Mesenteric fat pad (tissue), 1 donor: Measurements from ENCODE around the gene APEH. TPM values are rescaled to one million over a fixed set of nuclear protein-coding genes. Genes with fewer than 3 reads are reported as not detected.

Experiments used
- DNase-seq: peaks from one replicate; pipeline ENCODE4 v3.0.0-alpha.2; 2020; ENCODE audit warnings: low spot score
- total RNA-seq: library from RNA; stranded (reverse); fragmentation: NEBNext Ultra II Directional; extraction: Animal tissue kit (Norgen Biotek cat#: 25700); gene quantifications from one replicate; pipeline ENCODE4 v1.2.1, GENCODE V29; 2021
- donor health status: DM: yes; HTN: yes; CAD: no.

APEH gene
- total RNA-seq, 1 donor from 2014 or later: 51.1 TPM

DNA sequence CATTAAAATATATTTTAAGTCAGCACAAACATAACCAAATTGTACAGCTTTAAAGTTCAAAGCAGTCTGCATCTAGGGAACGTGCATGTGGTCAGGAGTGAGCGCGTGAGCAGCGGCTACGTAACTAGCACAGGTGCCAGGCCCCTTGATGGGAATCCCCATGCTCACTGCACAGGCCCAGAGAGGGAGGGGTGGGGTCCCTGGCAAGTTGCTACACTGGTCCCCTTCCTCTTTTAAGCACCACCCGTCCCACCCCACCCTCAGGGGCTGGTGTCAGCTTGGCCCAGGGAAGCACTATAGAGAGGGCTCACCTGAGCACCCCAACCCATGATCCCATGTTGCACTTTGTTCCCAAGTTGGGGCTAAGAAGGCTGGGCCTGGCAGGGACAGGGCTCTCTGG is 50.4 kb downstream of the APEH start:
- no peak for DNase-seq

DNA sequence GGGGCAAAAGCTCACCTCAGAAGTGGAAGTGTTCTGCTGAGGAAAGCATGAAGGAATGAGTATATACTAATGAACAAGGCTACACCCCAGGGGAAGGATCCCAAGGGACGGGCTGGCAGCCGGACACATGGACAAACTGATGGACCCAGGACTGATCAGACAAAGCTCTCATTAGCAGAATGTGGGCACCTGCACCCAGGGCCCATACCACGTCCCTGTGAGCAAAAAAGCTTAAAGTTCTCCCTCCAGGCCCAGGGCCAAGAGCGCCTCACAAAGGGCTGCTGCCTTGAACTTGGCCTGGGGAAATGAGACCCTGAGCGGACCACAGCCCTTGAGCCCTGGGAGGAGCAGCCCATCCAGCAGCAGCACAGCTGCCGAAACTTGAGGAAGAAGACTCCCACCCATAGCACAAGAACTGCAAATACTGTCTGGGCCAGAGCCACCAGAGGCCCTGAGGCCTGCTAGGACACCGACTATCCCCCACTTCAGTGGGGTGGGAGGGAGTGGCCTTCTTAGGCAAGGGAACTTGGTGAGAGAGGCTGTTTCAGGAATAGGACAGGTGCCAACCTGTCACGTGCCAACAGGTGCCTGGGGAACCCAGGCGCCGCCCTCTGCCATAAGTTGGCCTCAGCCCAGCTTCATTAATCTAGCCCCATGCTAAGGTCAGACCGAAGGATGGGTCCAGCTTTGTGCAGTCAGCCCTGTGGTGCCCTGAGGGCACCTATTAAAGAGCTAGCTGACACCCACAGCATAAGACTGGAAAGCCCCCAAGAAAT is 51.9 kb downstream of the APEH start:
- DNase-seq: no peak

DNA sequence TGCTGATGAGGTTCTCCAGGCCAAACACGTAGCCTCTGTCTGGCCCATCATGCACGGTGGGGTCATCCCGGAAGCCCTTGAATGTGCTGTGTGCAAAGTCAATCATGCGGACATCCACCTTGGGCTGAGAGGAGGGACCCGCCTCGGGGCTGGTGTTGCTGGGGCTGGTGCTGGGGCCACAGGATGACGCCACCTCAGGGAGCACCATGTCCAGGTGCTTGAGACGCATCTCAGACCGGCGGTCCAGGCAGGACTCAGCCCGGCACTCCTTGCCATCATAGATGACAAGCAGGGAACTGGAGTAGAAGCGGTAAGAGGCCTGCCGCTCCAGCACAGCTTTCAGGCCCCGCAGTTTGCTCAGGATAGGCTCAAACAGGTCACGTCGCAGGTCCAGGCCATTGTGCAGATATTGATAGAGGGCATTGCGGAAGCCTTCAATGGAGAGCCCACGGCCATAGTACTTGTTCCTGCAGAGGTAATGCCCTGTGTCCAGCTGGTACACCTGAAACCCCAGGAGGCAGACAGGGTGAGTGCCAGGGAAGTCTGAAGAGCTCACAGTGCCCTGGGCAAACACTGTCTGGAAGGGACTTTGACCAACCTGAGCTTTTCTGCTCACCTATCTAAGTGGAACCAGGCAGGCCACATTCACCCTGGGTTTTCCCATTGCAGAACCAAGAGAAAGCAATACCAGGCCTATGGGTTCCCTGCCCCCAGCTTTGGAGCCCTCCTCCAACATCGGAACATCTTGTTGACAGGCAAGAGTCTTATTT is 53.2 kb downstream of the APEH start:
- no peak for DNase-seq

DNA sequence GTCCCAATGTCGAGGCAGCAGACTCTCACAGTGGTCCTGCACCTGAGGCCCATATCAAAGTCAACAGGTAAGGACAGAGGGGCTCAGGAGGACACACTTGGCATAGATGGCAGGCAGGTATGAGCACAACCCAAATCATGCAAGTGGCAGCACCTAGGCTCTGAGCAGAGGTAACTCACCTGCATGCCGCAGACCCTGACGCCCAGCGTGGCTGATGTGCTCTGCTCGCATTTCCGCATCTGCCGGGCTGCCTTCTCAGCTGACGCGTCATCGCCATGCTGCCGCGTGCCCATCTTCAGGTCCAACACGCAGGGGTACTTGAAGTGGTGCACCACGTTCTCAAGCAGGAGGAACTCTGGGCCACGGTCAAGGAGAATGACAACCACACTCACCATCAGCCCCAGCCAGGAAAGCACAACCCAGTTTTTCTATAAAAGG is 53.8 kb downstream of the APEH start:
- DNase-seq: no peak

DNA sequence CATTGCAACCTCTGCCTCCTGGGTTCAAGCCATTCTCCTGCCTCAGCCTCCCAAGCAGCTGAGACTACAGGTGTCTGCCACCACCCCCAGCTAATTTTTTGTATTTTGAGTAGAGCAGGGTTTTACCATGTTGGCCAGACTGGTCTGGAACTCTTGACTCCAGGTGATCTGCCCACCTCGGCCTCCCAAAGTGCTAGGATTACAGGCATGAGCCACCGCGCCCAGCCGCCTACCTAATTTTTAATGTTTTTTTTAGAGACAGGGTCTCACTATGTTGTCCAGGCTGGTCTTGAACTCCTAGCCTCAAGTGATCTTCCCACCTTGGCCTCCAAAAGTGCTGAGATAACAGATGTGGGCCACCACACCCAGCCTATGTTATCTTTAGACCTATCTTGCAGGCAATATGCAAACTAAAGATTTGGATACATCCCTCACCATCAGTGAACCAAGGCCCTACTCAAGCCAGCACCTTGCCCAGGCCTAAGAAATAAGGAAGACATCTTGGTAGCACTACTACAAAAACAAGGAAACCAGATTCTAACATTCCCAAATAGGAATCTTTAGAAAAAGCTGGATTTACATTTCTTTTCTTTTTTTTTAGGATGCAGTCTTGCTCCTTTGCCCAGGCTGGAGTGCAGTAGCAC is 55.9 kb downstream of the APEH start:
- no peak for DNase-seq

DNA sequence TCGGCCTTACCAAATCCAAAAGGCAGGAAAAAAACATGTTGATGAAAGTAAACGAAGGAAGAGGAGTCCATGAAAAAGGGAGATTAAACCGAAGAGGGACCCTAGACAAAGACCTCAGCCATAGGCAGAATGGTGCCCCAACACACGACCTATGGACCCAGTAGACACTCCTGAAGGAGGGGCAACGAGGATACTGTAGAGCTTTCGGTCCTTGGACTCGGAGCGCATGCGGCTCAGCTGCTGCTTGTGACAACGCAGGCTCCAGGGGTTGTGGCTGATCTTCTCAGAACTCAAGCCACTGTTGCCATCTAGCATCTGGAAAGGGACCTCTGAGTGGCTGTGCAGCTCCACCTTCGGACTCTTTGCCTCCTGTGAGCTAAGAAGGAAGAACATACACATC is 58.4 kb downstream of the APEH start:
- no peak for DNase-seq

DNA sequence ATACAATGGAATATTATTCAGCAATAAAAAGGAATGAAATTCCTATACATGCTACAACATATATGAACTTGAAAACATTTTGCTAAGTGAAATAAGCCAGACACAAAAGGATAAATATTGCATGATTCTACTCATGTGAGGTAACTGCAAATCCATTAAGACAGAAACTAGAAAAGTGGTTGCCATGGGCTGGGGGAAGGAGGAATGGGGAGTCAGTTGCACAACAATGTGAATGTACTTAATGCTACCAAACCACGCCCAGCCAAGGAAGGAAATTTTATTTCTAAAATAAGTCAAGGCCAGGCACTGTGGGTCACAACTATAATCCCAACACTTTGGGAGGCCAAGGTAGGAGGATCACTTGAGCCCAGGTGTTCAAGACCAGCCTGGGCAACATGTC is 59.4 kb downstream of the APEH start:
- DNase-seq: no peak

Other genes starting within 250 kb of the APEH start
- 11.1 TPM for gene NICN1, start 245.0 kb upstream of the APEH start, total RNA-seq
- gene DAG1, start 204.1 kb upstream of the APEH start, total RNA-seq: 63.7 TPM
- gene BSN, start 119.9 kb upstream of the APEH start, total RNA-seq: 0.16 TPM
- gene MST1, start 15.1 kb downstream of the APEH start, total RNA-seq: 5.7 TPM
- gene RNF123, start 15.2 kb downstream of the APEH start, total RNA-seq: 42.1 TPM
- not detected for gene AMIGO3, start 45.3 kb downstream of the APEH start, total RNA-seq
- 45.4 TPM for gene GMPPB, start 49.6 kb downstream of the APEH start, total RNA-seq
- 35.4 TPM for gene IP6K1, start 112.2 kb downstream of the APEH start, total RNA-seq
- not detected for gene CDHR4, start 125.5 kb downstream of the APEH start, total RNA-seq
- gene INKA1, start 128.9 kb downstream of the APEH start, total RNA-seq: 3.2 TPM
- 38.2 TPM for gene UBA7, start 139.6 kb downstream of the APEH start, total RNA-seq
- gene TRAIP, start 182.2 kb downstream of the APEH start, total RNA-seq: 1.1 TPM
- not detected for gene CAMKV, start 195.6 kb downstream of the APEH start, total RNA-seq
- gene MST1R, start 229.5 kb downstream of the APEH start, total RNA-seq: 1.8 TPM